G401.6 (cell line): ENCODE results near the gene SCGB1A1.

ENCODE experiments used
- FAIRE-seq: peaks from 2 replicates; lab custom pipeline; 2012; peaks lifted over from hg19 to GRCh38; lab: Jason Lieb, UNC

SCGB1A1 gene

DNA sequence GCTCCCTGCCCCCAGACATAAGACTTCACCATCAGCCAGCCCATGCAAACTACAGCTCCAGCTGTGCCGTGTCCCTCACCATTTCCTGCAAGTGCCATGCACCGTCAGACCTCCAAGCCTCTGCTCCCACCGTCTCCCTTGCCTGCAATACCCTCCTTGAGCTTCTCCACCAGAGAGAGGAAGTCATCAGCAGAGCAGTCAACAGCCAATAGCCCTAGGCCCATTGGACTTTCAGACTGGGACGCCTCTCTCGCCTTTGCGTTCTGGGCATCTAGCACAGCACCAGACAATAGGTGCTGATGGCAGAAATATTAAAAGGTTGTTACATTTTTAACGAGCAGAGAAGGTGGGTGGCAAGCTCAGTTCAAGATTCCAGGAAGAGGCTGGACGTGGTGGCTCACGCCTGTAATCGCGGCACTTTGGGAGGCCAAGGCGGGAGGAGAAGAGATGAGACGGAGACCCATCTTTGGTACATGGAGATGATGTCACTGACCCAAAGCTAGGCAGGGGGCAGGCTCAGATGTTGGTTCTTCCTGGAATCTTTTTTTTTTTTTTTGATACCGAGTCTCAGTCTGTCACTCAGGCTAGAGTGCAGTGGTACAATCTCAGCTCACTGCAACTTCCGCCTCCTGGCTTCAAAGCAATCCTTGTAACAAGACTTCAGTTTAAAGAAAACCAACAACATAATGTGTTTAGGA is 31.9 kb downstream of the SCGB1A1 start:
- FAIRE-seq: no peak

DNA sequence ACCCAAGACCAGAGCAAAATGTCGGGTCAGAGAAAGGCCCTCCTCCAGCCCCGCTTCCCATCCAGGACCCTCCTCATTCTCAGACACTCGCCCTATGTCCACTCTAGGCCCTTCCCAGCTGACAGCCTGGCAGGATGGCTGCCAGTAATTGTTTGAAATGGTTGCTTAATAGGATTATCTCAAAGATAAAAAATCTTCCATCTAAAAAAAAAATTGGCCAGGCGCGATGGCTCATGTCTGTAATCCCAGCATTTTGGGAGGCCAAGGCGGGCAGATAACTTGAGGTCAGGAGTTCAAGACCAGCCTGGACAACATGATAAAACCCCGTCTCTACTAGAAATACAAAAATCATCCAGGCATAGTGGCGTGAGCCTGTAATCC is 32.4 kb downstream of the SCGB1A1 start:
- FAIRE-seq: no peak

DNA sequence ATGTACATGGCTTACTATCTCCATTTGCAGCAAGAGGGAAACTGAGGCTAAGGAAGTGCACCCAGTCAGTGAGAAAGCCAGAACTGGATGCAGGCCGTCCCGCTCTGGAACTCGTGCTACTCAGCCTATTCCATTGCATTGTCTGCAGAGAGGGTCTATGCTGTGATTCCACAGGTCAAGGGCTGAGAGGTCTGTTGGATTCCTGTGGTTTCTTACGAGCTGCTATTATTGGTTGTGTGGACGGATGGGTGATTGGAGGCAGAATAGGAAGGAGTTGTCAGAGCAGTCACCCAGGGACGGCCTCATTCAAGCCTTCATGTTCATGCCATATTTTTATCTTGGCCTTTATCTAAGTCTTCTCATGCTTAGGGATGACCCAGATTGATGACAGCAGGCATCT is 33.4 kb downstream of the SCGB1A1 start:
- no peak for FAIRE-seq

DNA sequence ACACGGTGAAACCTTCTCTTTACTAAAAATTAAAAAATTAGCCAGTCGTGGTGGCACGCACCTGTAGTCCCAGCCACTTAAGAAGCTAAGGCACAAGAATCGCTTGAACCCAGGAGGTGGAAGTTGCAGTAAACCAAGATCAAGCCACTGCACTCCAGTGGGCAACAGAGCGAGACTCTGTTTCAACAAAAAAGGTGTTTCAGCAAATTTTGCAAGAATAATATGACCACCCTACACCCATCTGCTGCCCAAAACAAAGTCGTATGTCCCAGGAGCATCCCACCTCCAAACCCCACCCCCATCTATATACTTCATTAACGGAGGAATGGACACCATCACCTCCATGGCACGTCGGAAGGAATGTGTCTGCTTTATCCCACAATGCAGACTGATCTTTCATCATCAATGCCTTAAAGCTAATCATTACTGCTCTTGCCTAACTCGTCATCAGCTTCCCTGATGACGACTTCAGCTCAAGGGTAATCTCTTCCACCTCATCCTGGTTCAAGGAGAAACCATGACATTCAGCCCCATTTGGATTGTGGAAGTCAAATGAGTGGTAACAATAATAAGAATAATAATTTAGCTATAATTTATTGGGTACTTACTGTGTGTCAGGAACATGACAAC is 34.1 kb downstream of the SCGB1A1 start:
- no peak for FAIRE-seq

DNA sequence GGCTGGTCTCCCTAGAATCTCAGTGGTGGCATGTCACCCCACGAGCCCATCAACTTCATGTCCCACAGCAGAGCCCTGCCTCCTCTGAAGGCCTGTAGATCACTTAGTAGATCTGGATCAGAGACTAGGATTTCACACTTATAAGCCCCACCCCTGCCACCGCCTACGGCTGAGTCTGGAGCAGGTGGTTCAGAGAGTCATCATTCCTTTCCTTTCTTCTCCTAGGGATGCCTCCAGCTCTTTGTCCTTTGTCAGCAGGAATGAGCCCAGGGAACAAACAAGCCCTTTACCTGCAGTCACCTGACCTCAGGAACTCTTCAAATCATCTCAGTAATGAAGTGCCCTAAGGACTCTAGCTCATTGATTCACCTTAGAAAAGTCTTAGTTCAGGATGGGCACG is 37.8 kb downstream of the SCGB1A1 start:
- FAIRE-seq: no peak

DNA sequence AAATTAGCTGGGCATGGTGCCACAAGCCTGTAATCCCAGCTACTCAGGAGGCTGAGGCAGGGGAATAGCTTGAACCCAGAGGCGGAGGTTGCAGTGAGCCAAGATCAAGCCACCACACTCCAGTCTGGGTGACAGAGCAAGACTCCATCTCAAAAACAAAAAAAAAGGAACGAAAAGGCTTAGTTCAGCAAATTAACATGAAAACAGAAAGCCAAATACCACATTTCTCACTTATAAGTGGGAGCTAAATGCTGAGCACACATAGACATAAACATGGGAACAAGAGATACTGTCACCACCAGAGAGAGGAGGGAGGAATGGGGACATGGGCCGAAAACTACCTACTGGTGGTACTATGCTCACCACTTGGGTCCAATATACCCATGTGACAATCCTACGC is 38.6 kb downstream of the SCGB1A1 start:
- no peak for FAIRE-seq

DNA sequence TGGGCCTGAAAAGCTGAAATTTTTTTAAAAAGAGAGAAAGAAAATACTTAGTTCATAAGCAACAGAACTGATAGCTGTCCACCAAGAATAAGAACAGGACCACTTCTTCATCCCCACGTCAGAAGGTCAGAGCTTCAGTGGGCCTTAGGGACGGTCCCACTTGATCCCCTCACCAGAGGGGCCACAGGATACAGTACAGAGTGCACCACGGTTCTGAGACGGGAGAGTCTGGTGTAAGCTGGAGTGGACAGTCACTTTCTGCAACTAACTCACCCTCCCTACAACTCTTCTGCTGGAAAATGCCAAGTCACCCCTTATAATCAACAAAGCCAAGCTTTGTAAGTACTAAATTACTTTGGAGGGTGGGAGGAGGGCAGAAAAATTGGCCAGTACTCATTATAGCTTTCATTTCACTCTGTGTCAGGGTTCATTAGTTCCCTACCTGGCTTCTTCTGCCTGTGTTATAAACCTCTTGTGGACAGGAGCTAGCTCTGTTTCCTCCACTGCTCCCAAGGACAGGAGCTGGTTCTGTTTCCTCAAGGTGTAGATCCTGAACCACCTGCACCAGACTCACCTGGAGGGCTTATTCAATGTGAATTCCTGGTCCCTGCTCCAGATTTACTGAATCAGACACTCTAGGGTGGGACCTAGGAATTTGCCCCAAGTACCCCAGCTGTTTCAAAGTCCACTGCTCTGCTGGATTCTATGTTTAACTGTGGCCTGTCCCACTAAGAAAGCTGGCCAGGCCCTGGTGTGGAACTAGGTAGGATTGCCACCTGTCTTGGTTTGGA is 39.6 kb downstream of the SCGB1A1 start:
- no peak for FAIRE-seq

DNA sequence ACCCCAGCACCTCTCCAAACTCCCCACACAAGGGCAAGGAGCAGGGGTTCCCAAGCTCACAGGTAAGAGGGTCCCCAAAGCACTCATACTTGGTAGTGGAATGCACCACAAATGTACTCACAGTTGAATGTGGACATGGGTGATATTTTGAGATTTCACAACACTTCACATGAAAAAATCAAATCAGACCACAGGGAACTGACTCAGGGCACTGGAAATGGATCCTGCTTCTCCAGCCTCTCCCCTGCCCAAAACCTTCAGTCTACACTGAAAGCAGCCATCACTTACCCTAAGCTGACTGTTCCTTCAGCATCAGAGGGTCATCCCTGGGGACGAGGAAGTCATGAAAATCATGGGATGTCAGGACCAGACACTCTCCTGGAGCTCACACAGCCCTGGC is 40.2 kb downstream of the SCGB1A1 start:
- no peak for FAIRE-seq

DNA sequence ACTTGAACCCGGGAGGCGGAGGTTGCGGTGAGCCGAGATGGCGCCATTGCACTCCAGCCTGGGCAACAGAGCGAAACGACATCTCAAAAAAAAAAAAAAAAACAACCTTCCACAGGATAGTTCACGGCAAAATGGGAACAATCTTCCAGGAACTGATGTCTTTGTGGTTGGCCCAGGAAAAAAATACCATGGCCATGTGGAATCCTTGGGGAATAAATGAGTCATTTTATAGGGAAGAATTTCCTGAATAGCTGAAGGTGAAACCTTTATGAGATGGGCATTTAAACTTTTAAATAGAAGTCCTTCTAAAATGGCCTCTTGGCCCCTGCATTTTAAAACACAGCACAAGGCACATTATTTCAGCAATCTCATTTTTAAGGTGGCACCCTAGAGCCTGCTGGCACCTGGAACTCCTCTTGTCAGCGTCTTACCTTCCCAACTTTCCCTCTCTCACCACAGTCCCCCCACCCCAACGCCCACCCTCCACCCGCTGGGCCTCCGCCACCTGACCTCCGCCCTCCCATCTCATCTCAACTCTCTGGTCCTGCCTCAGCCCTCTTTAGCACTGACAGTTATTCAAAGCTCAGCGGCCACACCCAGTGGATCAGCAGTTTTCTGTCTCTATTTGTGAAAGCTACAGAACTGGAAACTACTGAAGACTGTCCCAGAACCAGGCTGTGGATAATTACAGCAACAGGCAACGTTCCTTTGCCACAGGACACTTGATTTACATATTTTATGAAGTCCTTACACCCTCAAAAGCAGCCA is 43.1 kb downstream of the SCGB1A1 start:
- FAIRE-seq: peak; percentile 77

DNA sequence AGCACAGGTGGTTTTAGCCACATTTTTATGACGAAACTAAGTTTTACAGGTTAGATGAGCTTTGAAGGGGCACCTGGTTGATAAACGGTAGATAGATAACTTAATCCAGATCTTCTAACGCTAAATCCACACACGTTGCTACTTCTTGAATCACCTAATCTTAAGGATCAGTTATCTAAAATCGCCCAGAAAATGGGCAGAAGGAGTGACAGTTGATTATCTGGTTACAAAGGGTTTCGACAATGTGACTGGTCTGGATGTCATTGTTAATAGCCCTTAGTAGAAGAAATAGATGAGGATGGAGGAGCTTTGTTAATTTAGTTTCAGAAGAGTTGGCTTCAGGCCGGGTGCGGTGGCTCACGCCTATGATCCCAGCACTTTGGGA is 43.7 kb downstream of the SCGB1A1 start:
- no peak for FAIRE-seq

DNA sequence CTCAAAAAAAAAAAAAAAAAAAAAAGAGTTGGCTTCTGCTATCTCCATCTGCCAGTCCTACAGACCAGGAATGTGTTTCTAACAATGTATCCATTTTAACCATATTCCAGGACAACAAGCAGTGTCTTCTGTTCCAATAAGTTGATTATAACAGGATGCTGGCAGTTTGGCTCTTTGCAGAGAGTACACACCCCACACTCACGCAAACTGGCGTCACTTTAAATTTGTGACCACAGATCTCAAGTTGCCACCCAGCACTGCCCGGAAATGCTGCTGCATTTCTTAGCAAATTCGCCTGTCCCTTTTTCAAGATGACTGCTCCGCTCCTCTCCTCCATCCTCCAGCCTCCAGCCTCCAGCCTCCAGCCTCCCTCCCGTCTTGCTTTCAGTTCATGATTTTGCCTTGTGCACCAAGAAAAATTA is 44.3 kb downstream of the SCGB1A1 start:
- no peak for FAIRE-seq

DNA sequence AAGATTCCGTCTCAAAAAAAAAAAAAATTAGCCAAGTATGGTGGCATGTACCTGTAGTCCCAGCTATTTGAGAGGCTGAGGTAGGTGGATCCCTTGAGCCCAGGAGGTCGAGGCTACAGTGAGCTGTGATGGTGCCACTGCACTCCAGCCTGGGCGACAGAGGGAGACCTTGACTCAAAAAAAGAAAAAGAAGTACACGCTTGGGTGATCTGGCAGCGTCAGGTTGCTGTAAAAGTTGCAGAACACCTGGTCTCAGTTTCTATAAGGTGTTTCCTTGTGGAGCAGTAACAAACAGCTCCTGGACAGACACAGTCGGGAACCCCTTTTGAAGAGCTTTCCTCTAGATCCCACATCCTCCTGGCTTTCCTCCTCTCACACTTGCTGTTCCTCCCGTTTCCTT is 45.8 kb downstream of the SCGB1A1 start:
- FAIRE-seq: no peak

DNA sequence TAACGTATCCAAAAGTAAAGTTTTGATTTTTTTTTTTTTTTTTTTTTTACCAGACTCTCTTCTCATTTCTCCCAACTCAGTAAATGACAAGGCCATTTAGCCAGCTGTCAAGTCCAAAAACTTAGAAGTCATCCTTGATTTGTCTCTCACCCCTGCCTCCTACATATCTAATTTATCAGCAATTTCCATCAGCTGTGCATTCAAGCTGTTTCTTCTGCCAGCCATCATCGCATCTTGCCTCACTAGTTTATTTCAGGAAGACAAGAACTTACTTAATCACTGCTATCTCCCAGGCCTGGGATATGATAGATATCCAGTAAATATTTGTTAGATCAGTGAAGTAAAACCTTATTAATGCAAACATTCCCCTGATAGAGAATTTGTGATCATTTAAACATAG is 47.6 kb downstream of the SCGB1A1 start:
- no peak for FAIRE-seq

DNA sequence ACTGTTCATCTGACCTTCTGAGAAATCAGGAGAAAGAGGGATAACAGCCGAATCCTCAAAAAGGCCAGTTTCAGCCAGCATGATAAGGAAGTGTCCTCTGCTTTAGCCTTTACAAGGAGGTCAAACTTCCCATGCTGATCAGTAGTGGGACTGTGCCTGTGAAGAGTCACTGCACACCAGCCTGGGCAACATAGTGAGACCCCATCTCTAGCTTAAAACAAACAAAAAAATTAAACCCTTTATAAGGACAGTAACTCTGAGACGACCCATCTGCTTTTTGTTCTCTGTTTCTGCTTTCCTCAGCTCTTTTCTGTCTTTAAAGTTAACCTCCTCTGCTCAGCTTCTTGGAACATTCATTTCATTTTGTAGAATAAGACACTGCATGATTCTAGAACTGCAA is 49.7 kb downstream of the SCGB1A1 start:
- FAIRE-seq: no peak

DNA sequence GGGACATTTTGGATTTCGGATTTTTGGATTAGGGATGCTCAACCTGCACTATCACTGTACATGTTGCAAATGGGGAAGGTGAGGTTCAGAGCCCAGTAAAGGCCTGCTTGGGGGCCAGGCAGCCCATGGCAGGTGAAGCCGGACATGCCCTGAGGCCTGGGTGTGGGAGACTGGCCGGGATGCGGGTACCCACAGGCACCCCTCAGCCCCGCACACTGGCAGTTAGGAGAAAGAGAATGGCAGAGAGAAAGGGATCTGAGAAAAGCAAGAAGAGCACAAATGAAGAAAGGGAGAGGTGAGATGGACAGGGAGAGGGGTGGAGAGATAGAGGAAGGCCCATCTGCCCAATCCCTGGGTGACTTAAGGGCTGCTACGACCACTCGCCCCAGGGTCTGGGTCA is 52.8 kb downstream of the SCGB1A1 start:
- FAIRE-seq: no peak

DNA sequence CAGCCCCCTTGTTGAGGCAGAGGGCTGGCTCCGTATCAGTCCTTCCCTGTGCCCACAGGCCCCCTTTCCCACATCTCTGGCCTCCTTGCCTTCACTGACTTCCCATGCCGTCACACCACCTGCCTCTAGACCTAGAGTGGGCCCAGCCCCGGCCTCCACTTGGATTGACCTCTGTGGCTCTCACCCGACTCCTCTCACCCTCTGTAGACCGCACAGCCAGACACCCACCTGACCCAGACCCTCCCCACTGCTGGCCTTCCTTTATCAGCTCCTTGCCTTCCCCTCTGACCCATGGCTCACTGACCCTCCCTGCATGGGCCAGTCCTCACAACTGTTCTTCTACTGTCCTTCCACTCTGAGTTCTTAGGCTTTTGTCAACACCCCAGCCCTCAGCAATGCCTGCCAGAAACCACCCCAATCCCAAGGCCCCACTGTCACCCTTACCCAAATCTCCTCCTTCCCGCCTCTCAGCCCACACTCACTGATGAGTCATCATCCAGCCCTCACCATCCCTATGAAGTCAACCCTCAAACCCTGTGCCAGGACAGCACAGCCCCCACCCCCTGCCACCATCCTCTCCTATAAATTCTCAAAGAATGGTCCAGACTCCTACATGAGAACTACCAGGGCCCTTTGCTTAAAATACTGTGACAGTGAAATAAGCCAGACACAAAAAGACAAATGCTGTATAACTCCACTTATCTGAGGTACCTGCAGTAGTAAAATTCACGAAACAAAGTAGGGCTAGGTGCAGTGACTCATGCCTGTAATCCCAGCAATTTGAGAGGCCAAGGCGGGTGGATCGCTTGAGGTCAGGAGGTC is 53.4 kb downstream of the SCGB1A1 start:
- peak; percentile 86 for FAIRE-seq
